Measurements from ENCODE around the gene CCN6.

CCN6 gene

DNA sequence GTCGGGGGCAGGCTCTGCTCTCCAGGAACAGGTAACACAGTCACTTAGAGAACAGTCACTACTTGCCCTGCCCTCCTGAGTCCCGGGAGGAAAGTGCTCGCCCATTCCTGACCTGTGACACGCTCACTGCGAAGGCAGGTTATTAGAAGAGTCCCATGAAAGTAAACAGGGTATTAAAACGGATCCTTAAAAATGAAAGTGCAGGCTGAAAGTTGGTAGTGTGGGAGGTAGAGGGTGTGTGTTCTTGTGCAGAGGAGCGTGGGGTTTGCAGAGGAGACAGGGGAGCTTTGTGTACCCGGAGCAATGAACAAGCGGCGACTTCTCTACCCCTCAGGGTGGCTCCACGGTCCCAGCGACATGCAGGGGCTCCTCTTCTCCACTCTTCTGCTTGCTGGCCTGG is at the start of gene CCN6:
Gene CCN6, plus strand, starts transcription at position 104 of the 400 bp plus-strand sequence. Its CDS starts 254 bp downstream, at position 358.
- H2AFZ ChIP-seq (ENCODE audit: low read depth): no peak within 1 kb of the TSS
- H4K20me1 ChIP-seq (ENCODE audit: insufficient read depth): no peaks in the 10 kb centered on the region
- TF ChIP-seq, protein P1, sequence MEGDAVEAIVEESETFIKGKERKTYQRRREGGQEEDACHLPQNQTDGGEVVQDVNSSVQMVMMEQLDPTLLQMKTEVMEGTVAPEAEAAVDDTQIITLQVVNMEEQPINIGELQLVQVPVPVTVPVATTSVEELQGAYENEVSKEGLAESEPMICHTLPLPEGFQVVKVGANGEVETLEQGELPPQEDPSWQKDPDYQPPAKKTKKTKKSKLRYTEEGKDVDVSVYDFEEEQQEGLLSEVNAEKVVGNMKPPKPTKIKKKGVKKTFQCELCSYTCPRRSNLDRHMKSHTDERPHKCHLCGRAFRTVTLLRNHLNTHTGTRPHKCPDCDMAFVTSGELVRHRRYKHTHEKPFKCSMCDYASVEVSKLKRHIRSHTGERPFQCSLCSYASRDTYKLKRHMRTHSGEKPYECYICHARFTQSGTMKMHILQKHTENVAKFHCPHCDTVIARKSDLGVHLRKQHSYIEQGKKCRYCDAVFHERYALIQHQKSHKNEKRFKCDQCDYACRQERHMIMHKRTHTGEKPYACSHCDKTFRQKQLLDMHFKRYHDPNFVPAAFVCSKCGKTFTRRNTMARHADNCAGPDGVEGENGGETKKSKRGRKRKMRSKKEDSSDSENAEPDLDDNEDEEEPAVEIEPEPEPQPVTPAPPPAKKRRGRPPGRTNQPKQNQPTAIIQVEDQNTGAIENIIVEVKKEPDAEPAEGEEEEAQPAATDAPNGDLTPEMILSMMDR (conservative IDR thresholded peaks at IDR 0.05; ENCODE audit: low read depth, low read length): no peak
- H3K4me2 ChIP-seq: no peak within 1 kb of the TSS
- no peak within 1 kb of the TSS for H3K4me3 ChIP-seq (IDR thresholded peaks at IDR 0.05; ENCODE audit: insufficient read depth, low read depth, low read length)
- H3K79me2 ChIP-seq (ENCODE audit: insufficient read depth, low read depth): no peaks in the 10 kb centered on the region
- no peak within 1 kb of the TSS for H3K27ac ChIP-seq
- no peaks in the 10 kb centered on the region for H3K36me3 ChIP-seq (ENCODE audit: insufficient read depth)
- no peaks in the 10 kb centered on the region for H3K27me3 ChIP-seq (ENCODE audit: insufficient read depth, low read depth)
- no peaks in the 10 kb centered on the region for H3K4me1 ChIP-seq (ENCODE audit: low read depth, poor library complexity, severe bottlenecking)
- no peak within 1 kb of the TSS for H3K9ac ChIP-seq

DNA sequence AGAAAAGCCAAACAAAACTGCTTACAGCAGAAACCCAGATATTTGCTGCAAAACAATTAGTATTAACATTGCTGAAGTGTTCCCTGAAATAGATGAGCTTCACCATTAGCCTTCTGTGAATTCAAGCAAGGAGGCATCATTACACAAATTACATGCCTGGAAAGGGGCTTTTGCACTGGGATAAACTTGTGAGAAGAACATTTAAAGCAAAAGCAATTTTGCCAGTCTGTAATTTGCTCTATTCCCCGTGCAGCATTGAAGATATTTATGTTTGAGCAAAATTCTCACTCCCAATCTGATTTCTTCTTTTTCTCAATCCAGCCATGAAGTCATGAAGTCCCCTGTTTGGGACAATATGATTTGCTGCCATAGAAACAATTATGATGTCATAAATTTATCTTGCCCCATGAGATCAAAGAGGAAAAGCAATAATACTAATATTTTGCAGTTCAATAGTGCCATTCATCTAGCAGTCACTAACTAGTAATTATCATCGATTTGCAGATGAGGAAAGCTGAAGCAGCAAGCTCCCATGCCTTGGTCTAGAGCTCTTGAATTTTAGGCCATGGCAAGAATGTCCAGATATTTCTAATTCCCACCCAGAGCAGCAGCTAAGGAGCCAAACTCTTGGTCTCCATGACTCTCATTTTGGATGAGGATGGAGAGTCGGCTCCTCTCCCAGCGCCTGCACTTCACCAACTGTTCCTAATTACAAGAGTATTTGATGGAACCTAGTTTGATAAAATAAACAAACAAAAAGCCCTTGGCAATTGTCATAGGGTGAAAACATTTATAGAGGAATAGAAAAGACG is 49.5 kb upstream of the CCN6 start:
- Histone ChIP-seq H3K9ac (no peak overlapping the region), H3K4me1 (ENCODE audit: low read depth, poor library complexity, severe bottlenecking) (no peaks in the 10 kb centered on the region), H3K27me3 (ENCODE audit: insufficient read depth, low read depth) (no peaks in the 10 kb centered on the region), H3K4me3 (IDR thresholded peaks at IDR 0.05; ENCODE audit: insufficient read depth, low read depth, low read length) (no peak overlapping the region), H4K20me1 (ENCODE audit: insufficient read depth) (no peaks in the 10 kb centered on the region), H3K36me3 (ENCODE audit: insufficient read depth) (no peaks in the 10 kb centered on the region), H3K4me2 (no peak overlapping the region), H2AFZ (ENCODE audit: low read depth) (no peak overlapping the region), H3K79me2 (ENCODE audit: insufficient read depth, low read depth) (no peaks in the 10 kb centered on the region), H3K27ac (no peak overlapping the region)
- TF ChIP-seq, protein P1 (conservative IDR thresholded peaks at IDR 0.05; ENCODE audit: low read depth, low read length): no peak

DNA sequence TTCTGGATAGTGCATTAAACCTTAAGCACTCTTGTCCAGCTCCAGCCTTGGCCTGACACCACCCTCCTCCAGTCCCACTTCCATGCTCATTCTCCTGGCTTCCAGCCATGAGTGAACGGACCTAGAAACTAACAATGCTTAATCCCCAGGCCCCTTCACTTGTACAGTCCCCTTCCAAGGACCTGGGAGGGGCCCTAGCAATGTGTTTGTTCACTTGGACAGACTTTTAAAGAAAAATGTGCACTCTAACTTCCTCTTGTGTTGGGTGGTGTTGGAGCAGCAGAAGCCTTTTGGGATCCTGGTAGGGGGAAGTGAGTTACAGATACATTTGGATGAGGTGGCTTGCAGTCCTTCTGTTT is 48.9 kb upstream of the CCN6 start:
- H3K36me3 ChIP-seq (ENCODE audit: insufficient read depth): no peaks in the 10 kb centered on the region
- H3K4me1 ChIP-seq (ENCODE audit: low read depth, poor library complexity, severe bottlenecking): no peaks in the 10 kb centered on the region
- no peaks in the 10 kb centered on the region for H3K79me2 ChIP-seq (ENCODE audit: insufficient read depth, low read depth)
- TF ChIP-seq, protein P1 (conservative IDR thresholded peaks at IDR 0.05; ENCODE audit: low read depth, low read length): no peak
- no peaks in the 10 kb centered on the region for H3K27me3 ChIP-seq (ENCODE audit: insufficient read depth, low read depth)
- no peak overlapping the region for H2AFZ ChIP-seq (ENCODE audit: low read depth)
- no peak overlapping the region for H3K4me2 ChIP-seq
- H3K9ac ChIP-seq: no peak overlapping the region
- no peak overlapping the region for H3K4me3 ChIP-seq (IDR thresholded peaks at IDR 0.05; ENCODE audit: insufficient read depth, low read depth, low read length)
- no peak overlapping the region for H3K27ac ChIP-seq
- no peaks in the 10 kb centered on the region for H4K20me1 ChIP-seq (ENCODE audit: insufficient read depth)

DNA sequence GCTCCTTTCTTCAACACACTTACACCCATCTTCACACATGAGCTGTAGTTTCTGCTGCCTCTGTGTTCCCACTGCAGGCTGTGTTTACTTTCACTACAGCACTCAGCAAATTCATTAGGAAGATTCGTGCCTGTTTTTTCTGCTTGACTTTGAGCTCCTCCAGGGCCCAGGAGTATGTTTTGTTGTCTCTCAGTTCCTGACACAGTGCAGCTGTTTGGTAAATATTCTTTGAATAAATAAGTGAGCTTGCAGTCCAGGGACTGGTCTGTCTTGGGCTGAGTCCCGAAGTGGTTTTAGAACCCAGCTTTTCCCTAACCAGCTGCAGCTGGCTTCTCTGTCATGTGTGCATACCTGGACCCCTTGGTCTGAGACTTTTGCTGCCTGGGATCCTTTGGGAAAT is 46.6 kb upstream of the CCN6 start:
- no peaks in the 10 kb centered on the region for H3K27me3 ChIP-seq (ENCODE audit: insufficient read depth, low read depth)
- TF ChIP-seq, protein P1 (conservative IDR thresholded peaks at IDR 0.05; ENCODE audit: low read depth, low read length): no peak
- no peak overlapping the region for H3K4me2 ChIP-seq
- H4K20me1 ChIP-seq (ENCODE audit: insufficient read depth): no peaks in the 10 kb centered on the region
- H3K36me3 ChIP-seq (ENCODE audit: insufficient read depth): no peaks in the 10 kb centered on the region
- no peak overlapping the region for H3K9ac ChIP-seq
- H3K4me3 ChIP-seq (IDR thresholded peaks at IDR 0.05; ENCODE audit: insufficient read depth, low read depth, low read length): no peak overlapping the region
- H3K79me2 ChIP-seq (ENCODE audit: insufficient read depth, low read depth): no peaks in the 10 kb centered on the region
- H3K4me1 ChIP-seq (ENCODE audit: low read depth, poor library complexity, severe bottlenecking): no peaks in the 10 kb centered on the region
- H3K27ac ChIP-seq: no peak overlapping the region
- no peak overlapping the region for H2AFZ ChIP-seq (ENCODE audit: low read depth)
